ENCODE measurements around the gene KCNK18.

The KCNK18 gene

DNA sequence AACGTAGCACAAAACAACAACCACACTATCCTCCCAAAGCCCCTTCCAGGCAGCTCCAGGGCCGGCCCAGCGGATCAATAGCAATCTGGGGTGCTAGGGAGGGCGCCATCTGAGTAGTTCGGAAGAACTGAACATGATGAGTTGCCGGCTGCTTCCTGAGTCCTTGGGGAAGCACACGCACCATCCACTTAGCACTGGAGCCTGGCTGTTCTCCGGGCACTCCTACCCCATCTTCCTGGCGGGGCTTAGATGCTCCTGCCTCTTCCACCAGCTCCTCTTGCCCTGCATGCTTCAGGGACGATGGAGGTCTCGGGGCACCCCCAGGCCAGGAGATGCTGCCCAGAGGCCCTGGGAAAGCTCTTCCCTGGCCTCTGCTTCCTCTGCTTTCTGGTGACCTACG lies at the start of gene KCNK18:
KCNK18 (plus strand) TSS at position 301 of the 400 bp plus-strand sequence; CDS start at position 301, 0 bp downstream.
- in situ Hi-C loops (cut with MboI; ENCODE audit: low sequenced_read_pairs), result no loop called here

DNA sequence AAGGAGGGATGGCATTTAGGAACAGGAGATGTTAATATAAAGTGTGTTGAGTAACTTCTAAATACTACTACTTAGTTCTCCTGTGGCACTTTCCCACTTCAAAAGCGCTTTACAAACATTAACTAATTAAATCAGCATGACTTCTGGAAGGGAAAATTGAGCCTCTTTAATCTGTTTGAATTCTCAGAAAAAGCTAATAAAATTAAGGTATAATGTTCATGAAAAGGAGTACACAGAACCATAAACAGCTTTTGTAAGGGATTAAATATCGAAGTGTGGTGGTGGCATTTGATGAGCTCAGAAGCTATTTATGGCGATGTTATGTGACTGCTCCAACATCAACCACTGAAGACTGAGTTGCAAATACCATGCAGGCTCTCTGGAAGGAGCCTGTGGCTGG lies 49.0 kb upstream of the KCNK18 start:
- in situ Hi-C loops (cut with MboI; ENCODE audit: low sequenced_read_pairs), result no loop called here

DNA sequence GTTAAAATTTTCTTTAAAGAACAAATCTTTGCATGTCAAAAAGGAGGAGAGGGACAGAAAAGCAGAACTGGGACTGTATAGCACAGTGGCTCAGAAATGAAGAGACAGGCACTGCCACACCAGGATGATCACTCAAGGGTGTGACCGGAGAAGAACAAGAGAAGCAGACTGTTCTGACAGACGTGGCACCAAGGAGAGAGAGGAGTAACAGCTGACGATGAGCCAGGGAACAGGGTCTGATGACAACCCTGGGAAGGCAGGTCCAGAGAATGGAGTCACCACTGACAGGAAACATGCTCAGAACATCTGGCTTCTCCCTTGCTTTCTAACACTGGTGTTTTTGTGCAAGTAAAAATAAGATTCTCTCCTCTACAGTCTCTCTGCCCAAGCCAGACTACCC lies 44.6 kb upstream of the KCNK18 start:
- in situ Hi-C loops (cut with MboI; ENCODE audit: low sequenced_read_pairs), result no loop called here

DNA sequence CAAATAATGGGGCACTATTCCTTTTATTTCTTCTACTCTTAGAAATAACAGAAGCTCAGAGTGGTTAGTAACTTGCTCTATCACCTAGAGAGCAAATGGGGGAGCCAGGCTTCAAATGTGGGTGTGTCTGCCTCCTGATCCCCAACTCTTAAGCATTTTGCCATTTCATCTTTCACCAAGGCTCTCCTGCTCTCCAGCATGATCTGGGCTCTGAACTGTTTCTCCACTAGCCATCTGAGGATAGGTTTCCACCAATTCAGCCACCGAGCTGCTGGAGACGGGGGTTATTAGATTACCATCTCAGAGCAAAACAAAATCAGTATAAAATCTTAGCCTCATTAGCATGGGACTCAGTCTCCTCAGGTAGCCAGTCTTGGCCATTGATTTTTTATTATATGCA lies 39.0 kb upstream of the KCNK18 start:
- in situ Hi-C loops (cut with MboI; ENCODE audit: low sequenced_read_pairs), result no loop called here

DNA sequence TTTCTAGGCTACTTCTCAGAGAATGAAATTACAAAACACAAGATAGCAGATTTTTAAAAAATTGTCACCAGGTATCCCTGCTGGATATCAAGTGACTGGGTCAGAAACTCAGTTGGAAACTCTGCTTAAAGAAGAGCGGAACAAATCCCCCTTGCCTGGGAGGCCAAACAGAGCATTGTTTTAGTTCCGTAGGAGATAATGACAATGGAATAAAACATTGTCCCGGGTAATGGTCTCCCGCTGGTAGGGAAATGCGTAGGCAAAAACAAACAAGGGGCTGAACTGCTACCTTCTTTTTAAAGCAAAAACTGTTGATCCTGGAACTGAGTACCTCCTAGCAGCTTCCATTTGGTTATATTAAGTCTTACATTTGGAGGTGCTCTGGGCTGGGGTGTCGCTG lies 37.9 kb upstream of the KCNK18 start:
- in situ Hi-C loops (cut with MboI; ENCODE audit: low sequenced_read_pairs), result no loop called here

DNA sequence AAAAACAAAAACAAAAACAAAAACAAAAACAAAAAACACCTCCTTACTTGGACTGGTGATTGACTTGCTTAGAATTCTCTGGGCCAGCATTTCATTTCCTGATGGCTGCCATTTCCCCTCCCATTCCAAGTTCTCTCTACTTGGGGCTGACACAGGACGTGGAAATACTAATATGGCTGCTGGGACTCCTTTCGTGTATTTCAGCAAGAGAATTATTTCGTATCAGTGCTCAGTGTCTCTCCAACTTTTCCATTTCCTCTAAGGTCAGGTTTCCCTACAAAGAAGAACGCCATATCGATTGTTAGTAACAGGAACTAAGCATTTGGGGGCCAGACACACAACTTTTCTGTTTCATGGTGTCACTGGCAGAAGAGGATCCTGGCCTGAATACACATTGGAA lies 36.7 kb upstream of the KCNK18 start:
- in situ Hi-C loops (cut with MboI; ENCODE audit: low sequenced_read_pairs), result no loop called here

DNA sequence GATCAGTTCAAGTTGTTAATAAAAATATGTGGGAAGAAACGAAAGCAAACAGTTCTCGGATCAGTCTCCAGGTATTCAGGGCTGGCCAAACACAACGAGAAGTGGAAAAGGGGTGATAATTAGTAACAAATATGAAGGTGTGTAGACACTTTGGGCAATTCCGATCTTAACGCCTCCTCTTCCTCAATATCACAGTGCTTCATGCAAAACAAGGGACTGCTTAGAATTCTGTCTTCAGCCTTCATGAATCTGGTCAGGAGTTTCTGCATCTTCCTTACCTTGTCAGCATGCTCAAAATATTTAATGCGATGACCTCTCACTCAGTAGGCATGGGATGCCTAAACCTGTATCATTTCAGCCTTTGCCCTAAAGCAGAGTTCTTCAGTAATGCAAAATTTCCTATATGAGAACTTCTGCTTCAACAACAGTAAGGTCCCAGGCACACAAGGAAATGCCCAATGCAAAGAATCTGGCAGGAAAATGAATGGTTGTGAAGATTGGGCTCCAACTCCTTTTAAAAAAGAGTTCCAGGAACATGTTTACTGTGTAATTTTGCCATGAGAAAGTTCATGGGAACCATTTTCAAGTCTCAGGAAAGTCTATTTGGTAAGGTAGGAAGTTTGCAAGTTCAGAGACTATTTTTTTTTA lies 35.8 kb upstream of the KCNK18 start:
- in situ Hi-C loops (cut with MboI; ENCODE audit: low sequenced_read_pairs), result no loop called here

DNA sequence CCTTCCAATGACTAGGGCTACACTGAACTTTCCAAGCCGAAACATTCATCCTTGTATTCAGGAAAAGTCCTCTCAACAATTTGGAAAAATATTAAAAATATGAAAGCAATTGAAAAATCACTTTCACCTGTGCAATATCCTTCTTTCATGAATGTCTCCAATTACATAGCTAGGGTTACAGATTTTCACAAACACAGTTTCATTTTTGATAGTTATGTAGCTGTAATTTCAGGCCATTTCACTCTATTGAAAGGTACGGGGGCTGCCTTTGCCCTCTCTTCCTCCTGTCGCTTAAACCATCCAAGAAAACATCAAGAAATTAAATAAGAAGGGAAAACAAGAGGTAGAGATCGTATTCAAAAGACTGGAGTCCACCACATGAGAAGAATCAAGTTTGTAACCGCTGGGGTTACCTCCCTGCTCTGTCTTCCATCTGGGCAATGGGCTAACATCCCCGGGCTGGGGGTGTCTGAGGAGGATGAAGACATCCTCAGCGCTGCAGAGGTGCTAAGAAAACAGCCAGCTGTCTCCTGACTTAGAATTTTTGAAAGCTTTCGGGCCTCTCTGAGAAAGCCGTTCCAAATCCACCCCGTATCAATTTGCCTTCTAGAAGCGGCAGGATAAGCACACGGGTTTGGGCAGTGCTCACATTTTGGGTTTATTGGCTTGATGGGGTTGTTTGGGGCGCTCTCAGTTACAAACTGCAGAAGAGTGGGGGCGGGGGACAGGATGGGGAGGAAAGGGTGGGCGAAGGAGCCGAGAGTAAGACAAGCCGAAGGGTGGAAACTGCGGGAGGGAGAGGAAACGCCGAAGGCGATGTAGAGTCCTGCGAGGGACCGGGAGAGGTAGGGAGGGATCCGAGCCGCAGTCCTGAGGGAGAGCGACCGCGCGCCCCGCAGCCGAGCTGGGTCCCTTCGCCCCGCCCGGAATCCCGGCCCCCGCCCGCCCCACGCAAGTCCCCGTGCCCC lies 34.9 kb upstream of the KCNK18 start:
- in situ Hi-C loops (cut with MboI; ENCODE audit: low sequenced_read_pairs), result no loop called here

DNA sequence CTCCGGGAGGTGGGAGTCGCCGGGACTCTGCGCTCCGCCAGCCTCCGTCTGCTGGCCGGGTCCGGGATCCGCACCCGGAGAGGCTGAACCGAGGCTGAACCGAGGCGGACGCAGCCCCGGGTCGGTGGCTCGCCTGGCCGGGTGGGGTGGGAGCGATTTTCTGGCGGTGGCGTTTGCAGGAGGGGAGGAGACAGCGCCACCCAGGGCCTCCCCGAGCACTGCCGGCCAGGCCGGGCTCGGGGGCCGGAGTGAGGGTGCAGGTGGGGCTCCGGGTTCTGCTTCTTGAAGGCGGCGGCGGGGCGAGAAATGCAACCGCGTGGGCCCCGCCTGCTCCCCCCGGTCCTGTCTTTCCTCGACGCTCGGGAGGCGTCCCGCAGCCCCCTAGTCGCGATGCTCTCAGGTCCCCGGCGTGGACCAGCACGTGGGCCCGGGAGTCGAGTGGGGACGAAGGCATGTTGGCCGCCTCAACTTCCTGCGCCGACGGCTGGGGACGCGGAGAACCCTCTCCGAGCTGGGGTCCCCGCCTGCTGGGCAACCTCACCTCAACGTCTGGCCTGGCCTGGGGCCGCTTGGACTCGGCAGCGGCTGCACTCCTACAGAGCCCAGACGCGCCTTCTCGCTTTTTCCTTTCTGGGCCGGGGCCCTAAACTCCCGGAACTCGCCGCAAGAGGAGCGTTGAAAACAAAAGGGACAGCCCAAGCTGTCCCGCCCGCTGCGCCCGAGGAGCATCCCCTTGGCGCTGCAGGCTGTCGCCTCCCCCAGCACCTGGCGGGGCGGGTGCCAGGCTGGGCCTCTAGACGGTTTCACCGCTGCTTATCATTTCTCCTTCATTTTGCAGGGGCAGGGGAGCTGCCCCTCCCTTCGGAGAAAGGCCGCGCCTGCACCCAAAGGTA lies 34.0 kb upstream of the KCNK18 start:
- in situ Hi-C loops (cut with MboI; ENCODE audit: low sequenced_read_pairs), result no loop called here

DNA sequence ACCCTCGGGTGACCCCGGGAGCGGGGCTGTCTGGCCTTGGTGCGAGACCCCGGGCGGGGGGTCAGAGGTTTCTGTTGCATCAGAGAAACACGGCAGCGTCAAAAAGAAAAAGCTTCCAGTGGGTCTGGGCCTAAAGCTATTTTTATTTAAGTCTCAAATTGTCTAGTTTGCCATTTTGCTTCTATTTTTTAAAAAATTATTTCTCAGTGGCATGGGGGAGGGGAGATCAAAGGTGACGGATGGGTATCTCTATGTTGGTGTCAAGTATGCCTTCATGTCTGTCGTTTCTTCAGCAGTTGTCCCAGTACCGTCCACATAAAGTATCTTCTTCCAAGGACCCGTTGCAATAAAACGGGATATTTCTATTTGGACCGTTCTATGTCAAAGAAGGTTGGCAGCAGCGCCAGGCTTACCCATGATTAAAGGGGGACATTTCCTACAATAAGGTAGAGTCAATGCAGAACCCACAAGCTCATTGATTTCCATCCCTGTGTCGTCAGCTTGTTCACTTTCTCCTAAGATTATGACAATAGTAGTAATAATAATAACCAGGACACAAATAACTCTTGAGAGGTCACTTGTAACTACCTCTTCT lies 33.2 kb upstream of the KCNK18 start:
- in situ Hi-C loops (cut with MboI; ENCODE audit: low sequenced_read_pairs), result no loop called here

DNA sequence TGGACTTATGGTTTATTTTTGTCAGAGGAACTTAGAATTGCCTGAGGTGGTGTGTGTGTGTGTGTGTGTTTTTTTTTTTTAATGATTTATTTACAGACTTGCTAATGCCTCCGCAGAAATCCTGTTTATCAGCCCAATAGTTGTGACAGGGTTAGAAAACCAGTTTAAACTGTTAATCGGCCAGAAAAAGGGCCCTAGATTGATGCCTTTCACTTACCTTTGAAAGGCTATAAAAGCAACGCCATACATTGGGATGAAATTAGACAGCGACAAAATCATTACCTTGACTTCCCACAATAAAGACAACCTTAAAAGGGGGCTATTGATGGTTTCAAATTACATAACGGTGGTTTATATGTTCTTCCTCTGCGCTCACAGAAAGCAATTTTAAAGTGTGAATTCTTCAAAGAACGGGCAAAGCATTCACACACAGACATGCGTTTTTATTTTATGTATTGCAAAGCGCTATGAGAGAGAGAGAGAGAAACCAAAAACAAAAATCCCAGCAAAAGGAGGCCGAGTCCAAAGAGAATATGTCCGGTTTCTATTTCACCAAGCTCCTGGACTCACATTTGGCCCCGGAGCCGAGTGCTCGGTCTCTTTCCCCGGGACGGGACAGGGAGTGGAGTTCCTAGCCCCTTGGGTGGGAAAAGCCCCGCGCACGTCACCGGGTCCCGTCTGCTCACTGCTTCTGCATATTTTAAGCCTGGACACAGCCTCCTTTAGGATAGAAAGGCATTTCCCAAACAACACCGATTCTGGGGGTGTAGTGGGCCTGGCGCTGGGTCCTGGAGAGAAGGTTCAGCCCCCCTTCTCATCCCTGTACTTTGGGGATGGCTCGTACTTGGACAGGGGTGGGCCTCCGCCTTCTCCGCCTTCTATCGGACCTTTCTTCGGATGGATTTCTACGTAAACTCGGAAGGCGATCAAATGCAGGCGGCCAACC lies 32.4 kb upstream of the KCNK18 start:
- in situ Hi-C loops (cut with MboI; ENCODE audit: low sequenced_read_pairs), result no loop called here

DNA sequence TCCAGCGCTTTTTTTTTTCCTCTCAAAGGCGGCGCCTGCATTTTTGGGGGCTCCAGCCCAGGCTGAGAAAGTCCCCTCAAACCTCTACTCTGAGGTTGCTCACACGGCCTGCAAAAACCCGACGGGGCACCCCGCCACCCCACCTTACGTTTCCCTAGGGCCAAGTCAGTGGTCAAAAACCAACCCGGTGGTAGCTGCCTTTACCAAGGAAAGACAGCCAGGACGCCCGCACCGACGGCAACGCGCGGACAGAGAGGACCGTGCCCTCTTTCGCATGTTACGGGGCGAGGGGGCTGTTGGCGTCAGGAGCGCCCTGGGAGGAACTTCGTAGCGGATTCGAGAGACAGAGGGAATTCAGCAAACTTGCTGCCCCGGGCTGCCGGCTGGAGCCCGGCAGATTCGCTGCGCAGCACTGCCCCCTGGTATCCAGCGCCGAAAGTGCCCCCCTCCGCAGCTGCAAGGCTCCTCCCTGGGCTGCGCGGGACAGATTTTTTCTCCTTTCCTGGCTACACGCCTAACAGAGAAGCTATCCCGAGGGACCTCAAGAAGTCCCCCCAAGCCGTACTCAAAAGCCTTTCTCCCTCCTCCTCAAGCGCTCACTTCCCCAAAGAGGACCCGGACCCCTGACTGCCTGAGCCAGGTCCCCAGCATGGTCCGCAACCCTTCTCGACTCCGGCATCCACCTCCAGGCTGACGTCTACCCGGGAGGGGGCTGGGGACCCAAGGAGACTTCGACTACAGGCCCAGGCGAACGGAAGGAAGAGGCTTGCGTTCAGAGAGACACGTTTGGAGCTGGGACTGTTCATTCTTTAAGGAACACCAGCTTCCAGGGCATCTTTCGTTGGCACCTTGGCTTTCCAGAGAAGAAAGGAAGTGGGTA lies 31.5 kb upstream of the KCNK18 start:
- in situ Hi-C loops (cut with MboI; ENCODE audit: low sequenced_read_pairs), result no loop called here

DNA sequence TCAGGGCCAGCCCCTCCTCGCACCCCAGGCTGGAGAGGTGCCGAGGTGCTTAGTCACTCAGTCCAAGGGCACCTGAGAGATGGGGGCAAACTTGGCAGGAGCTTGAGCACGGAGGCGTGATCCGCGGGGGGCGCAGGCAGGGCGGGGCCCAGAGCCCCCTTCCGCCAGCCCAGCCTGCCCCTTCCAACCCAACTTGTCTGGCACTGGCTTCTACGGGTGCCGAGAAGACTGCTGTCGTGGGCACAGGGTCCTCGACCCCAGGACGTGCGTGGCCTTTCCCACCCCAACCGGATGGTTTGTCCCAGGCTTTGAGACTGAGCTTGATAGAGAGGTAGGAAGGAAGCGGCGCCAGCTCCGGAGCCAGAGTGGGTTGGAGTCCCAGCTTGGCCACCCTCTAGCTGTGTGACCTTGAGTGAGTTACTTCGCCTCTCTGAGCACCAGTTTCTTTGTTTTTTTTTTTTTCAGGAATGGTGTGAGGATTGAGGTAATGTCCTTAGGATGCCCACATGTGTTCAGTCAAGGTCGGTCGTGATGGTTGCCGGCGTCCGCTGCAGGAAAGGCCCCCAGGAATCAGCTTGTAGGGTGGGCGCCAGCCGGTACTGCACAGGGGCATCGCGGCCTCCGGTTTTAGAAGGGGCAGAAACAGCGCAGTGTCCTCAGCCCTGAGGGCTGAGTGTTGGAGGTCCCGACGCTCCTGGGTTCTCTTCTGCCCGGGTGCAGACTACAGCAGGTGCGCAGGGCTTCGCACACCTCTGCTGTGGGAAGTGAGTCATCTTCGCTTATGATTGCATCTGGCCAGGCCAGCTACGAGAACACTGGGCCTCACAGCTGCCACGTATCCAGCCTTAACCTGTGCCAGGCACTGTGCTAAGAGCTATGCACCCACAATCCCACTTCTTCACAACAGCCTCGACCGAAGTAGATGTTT lies 30.6 kb upstream of the KCNK18 start:
- in situ Hi-C loops (cut with MboI; ENCODE audit: low sequenced_read_pairs), result no loop called here

DNA sequence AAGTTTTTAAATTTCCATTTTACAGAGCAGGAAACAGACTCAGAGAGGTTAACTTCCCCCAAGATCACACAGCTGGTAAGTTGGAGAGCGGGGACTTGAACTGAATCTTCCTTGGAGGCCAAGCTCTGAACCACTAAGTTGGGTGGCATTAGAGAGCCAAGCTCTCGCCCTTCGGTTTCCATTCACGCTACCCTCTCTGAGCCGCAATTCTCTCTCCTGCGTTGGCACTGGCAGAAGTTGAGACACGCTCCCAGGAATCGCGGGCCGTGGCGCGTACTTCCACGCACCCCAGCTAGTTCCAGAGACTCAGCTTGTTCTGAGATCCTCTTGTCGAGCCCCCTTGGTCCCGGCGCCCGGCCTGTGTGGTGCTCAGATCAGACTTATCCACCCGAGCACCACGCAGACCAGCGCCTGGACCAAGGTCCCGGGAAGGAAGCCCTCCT lies 29.9 kb upstream of the KCNK18 start:
- in situ Hi-C loops (cut with MboI; ENCODE audit: low sequenced_read_pairs), result no loop called here

DNA sequence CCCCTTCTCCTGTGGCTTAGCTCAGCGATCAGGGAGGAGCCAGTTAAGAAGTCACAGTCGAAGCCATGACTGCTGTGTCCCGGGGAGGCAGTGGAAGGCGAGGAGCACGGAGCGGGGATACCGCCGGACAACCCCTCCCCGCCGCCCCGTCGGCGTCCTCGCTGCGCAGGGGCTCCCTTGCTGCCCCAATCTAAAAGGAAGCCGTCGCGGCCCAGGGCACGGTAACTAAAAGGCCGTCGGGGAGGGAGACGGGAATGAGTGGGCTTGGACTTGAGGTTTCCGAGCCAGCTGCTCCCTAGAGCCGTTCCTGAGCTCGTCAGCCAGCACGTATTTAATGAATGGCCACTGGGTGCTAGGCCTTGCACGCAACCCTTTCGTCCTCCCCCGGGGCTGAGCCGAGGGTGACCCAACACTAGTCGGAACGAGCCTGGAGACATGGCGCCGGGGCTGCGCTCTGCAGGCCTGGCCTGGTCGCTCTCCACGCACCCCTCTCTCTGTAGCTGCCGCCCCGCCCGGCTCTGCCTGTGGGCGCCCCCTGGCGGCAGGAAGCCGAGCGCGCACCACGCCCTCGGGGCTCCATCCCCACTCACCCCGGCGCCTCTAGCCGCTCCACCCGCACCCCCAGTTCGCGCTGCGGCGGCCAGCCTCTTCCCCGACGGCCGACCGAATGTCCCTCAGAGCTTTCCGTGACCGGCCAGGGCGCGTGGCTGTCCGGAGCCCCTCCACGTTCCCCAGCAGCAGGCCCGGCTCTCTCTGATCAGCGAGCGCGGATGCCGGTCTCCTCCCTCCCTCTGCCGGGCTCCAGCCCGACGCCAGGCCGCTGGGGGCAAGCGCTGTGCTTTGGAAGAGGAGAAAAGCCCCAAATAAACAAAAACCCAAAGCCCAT lies 29.3 kb upstream of the KCNK18 start:
- in situ Hi-C loops (cut with MboI; ENCODE audit: low sequenced_read_pairs), result no loop called here

DNA sequence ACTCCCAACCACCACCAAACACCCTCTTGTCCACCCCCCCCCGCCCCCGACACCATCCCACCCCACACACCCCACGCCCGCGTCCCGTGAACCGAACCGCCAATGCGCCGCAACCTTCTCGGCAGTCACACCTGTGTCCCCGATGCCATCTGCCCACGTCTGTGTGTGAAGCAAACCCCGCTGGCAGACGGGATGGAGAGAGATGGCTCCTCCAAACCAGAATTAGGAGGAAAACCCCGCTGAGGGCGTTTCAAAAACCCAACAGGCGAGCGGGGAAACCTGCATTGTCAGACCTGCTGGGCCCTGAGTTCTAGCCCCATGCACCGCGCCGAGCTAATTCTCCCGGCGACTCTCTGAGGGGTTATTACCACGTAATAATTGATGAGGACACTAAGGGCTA lies 28.6 kb upstream of the KCNK18 start:
- in situ Hi-C loops (cut with MboI; ENCODE audit: low sequenced_read_pairs), result no loop called here

DNA sequence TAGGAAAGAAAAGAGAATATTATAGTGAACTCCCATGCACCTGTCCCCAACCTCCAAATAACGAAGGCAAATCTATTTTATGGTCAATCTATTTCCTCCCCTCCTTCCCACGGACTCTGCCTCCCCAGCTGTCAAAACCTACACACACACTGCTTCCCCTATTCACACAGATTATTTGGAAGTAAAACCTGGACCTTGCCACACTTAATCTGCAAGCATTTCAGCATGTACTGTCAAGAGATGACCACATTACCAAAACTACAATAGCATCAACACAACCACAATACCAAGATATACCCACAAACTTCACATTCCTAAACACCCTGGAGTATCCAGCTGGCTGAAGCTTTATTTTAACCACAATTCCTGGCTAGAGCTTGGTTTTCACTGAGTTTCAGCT lies 27.8 kb upstream of the KCNK18 start:
- in situ Hi-C loops (cut with MboI; ENCODE audit: low sequenced_read_pairs), result no loop called here

Measured in HL-60/S4 treated with retinoic acid at 250 ng/mL for 4 days and 3 days (cell line).